Stomach (tissue), 4 donors: ENCODE results near the gene BBLN.

Source experiments
- CTCF ChIP-seq, 7 experiments: fragments of 450-650 bp in 4 of 7; fragments of 200-600 bp in 3 of 7; sonication (generic) in 3 of 7; IDR thresholded peaks; one replicate each; pipeline ENCODE4 v1.5.1; 2016 to 2019; ENCODE audit warnings: antibody characterized with exemption in 7 of 7, control low read depth in 2 of 7, mild to moderate bottlenecking in 1 of 7
- EP300 ChIP-seq: sonication (generic); formaldehyde crosslinking; IDR thresholded peaks from one replicate; pipeline ENCODE4 v1.6.1; 2017; ENCODE audit warnings: antibody characterized with exemption
- POLR2A ChIP-seq, 4 donors: fragments of 450-650 bp; IDR thresholded peaks; one replicate each; pipeline ENCODE4 v1.6.1; 2016; ENCODE audit warnings: antibody characterized with exemption in 4 of 4, control low read depth in 2 of 4, mild to moderate bottlenecking in 1 of 4, moderate library complexity in 1 of 4
- POLR2AphosphoS5 ChIP-seq, 3 donors: sonication (generic); formaldehyde crosslinking; IDR thresholded peaks; one replicate each; pipeline ENCODE4 v1.6.1; 2016; ENCODE audit warnings: antibody characterized with exemption in 3 of 3

GRCh38 chr9:128123451-128124080 lies 36.5 kb upstream of the BBLN start:
- TF ChIP-seq EP300 (no peak), POLR2A (IDR thresholded peaks at IDR 0.05) (no peak), CTCF (IDR thresholded peaks at IDR 0.05) (no peak), POLR2AphosphoS5 (IDR thresholded peaks at IDR 0.05) (no peak)
